ENCODE data around the gene PRADC1. TPM values are rescaled to one million over a fixed set of nuclear protein-coding genes. Genes with fewer than 3 reads are reported as not detected.

The PRADC1 gene
- total and polyA plus RNA-seq, 9 of the 15 experiments (the other 6 are each of a cell fraction or from before 2014, with no cell fraction given), result 7.3 to 47.4 (median 34.2) TPM

DNA sequence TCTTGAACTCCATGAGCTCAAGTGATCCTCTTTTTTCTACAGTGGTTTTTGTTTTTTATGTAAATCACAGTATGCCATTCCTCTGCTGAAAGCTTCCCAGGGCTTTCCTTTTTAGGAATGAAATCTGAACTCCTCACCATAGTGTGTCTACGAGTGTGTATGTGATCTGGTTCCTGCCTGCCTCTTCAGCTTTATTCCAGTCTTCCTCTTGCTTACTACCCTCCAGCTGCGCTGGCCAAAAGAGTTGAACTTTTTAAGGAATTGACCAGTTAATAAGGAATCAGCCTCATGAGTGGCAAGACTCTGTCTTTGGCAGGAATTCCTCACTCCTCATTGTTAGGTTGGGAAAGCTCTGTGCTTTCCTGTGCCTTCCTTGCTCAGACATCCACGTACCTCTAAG, 5.1 kb upstream of the PRADC1 start (continued):
- TF ChIP-seq RCOR1 (IDR thresholded peaks at IDR 0.05; ENCODE audit: borderline replicate concordance in 1 of 2, low read depth in 2 of 2, low read length in 2 of 2), result no peak
- TF ChIP-seq ZNF212 (CRISPR knock-in tag; IDR thresholded peaks at IDR 0.05), result no peak
- TF ChIP-seq ZNF12 (CRISPR knock-in tag; IDR thresholded peaks at IDR 0.05), result no peak
- no peak for TF ChIP-seq ZKSCAN1 (IDR thresholded peaks at IDR 0.05; ENCODE audit: low read depth, low read length)

DNA sequence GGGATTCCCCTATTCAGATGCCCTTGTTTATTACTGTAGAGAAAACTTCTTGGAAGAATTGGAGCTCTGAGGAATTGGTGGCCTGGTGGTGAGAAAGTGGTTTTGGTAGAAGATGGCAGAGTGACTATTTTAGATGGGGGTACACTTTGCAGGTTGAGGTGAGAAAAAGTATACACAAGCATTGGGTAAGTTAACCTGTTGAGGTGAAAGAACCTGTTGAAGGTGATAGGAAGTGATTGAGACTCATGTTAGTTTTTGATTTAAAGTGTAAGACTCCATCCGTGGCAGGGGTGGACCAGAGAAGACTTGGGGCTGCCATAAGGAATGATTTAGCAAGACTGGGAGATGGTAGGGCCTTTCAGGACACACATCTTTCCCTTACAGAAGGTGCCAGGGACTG, 4.1 kb upstream of the PRADC1 start:
- peaks cover 45% of the 10 kb centered on the region for H4K20me1 ChIP-seq (replicated peaks; ENCODE audit: control insufficient read depth, insufficient read depth, low read length)
- no peak overlapping the region for H3K4me3 ChIP-seq
- ChIA-PET CTCF (ENCODE audit: low intra/inter-chr PET ratio) (no interaction called here), POLR2A (interaction anchor here (0.6 to 6.3 kb wide), 7 partner anchors 8 to 580 kb away, joined by 3 to 43 read pairs (median 5); no protein-coding TSS in a partner anchor)
- WGBS (ENCODE audit: insufficient coverage, low coverage, missing lambda C conversion rate), result 53% methylated on average over 1 of the region's 1 CpG
- no peak for DNase-seq (ENCODE audit: extremely low read depth in 1 of 4, low spot score in 3 of 4)
- TF ChIP-seq SMARCC2 (IDR thresholded peaks at IDR 0.05; ENCODE audit: low read depth) (no peak), NEUROD1 (IDR thresholded peaks at IDR 0.05; ENCODE audit: borderline replicate concordance, low read depth, low read length, partially characterized antibody) (no peak), LCOR (CRISPR knock-in tag; IDR thresholded peaks at IDR 0.05) (no peak), GATAD2A (IDR thresholded peaks at IDR 0.05) (no peak), MLX (CRISPR knock-in tag; conservative IDR thresholded peaks at IDR 0.05) (no peak), POLR2A (conservative IDR thresholded peaks at IDR 0.05) (no peak), TSC22D4 (tag; IDR thresholded peaks at IDR 0.05) (no peak)
- BruUV-seq (replicated peaks), result no TSS peak
- peaks cover 15 to 16% of the 10 kb centered on the region in 2 experiments; a peak in 3 of 5 replicates for H3K4me1 ChIP-seq (replicated peaks in 1 of 2; ENCODE audit: control insufficient read depth in 2 of 2, insufficient read depth in 2 of 2, low read length in 2 of 2)
- peaks cover 68% of the 10 kb centered on the region for H3K36me3 ChIP-seq (ENCODE audit: control insufficient read depth, insufficient read depth, low read length)
- FAIRE-seq, result no peak
- H3K27me3 ChIP-seq (ENCODE audit: control insufficient read depth in 2 of 2, insufficient read depth in 2 of 2, low read length in 2 of 2), result no peaks in the 10 kb centered on the region
- peaks cover 11% of the 10 kb centered on the region for H3K9me1 ChIP-seq (ENCODE audit: control insufficient read depth, insufficient read depth, low read length)
- no peak for ATAC-seq
- H3K79me2 ChIP-seq (ENCODE audit: control insufficient read depth, insufficient read depth, low read length), result peaks cover 86% of the 10 kb centered on the region
- no peak overlapping the region for H3K27ac ChIP-seq (ENCODE audit: extremely low read depth, low read depth, low read length)
- H3K9ac ChIP-seq (ENCODE audit: insufficient read depth in 1 of 2, low read depth in 2 of 2, low read length in 2 of 2), result no peak overlapping the region
- no peaks in the 10 kb centered on the region for H3K9me3 ChIP-seq (replicated peaks; ENCODE audit: control insufficient read depth, insufficient read depth, low read depth, low read length)
- intact Hi-C loops (cut with micrococcal nuclease), result no loop called here
- in situ Hi-C loops (cut with MboI), result no loop called here
- H3K4me2 ChIP-seq (ENCODE audit: insufficient read depth, low read length), result no peak overlapping the region
- H2AFZ ChIP-seq (ENCODE audit: low read depth, low read length), result no peak overlapping the region

Data from K562 (cell line).